Neural cell (in vitro differentiated cells): Measurements from ENCODE around the gene WDR37. TPM values are rescaled to one million over a fixed set of nuclear protein-coding genes. Genes with fewer than 3 reads are reported as not detected.

Experiments
- H2AFZ ChIP-seq: fragments of 200-600, 300-800 bp; sonication (generic), shearing (Covaris generic); 2 replicates; pipeline ENCODE4 v1.6.0; 2014; ENCODE audit warnings: low read depth, mild to moderate bottlenecking, antibody characterized with exemption, low read length, moderate library complexity
- H3F3A ChIP-seq: fragments of 200-600 bp; shearing (Covaris generic); 2 replicates; pipeline ENCODE4 v1.6.1; 2016; ENCODE audit warnings: mild to moderate bottlenecking, moderate library complexity, mixed read lengths, antibody characterized with exemption, low read length; ENCODE audit not compliant: insufficient read depth, poor library complexity, severe bottlenecking
- H3K27ac ChIP-seq: fragments of 200-600, 300-800 bp; sonication (generic), shearing (Covaris generic); 2 replicates; pipeline ENCODE4 v1.5.1; 2014; ENCODE audit warnings: mild to moderate bottlenecking, low read length, moderate library complexity
- H3K27me3 ChIP-seq: fragments of 300-800, 200-600 bp; sonication (generic), shearing (Covaris generic); 2 replicates; pipeline ENCODE4 v1.6.0; 2014; ENCODE audit warnings: mild to moderate bottlenecking, low read depth, low read length, moderate library complexity; ENCODE audit not compliant: insufficient read depth
- H3K36me3 ChIP-seq: fragments of 300-800, 200-600 bp; sonication (generic), shearing (Covaris generic); 2 replicates; pipeline ENCODE4 v1.5.1; 2014; ENCODE audit warnings: mild to moderate bottlenecking, antibody characterized with exemption, low read length, moderate library complexity; ENCODE audit not compliant: insufficient read depth
- H3K4me2 ChIP-seq: fragments of 300-800, 200-600 bp; sonication (generic), shearing (Covaris generic); 2 replicates; pipeline ENCODE4 v1.6.0; 2014; ENCODE audit warnings: mild to moderate bottlenecking, low read length
- H3K4me3 ChIP-seq: fragments of 300-800, 200-600 bp; sonication (generic), shearing (Covaris generic); 2 replicates; pipeline ENCODE4 v1.5.1; 2014; ENCODE audit warnings: mild to moderate bottlenecking, low read length, moderate library complexity
- H3K79me2 ChIP-seq: fragments of 200-600 bp; shearing (Covaris generic); replicated peaks from 2 replicates; pipeline ENCODE4 v1.6.0; 2014; ENCODE audit warnings: mild to moderate bottlenecking, low read length, moderate library complexity; ENCODE audit not compliant: insufficient read depth
- H3K9ac ChIP-seq: fragments of 300-800, 200-600 bp; sonication (generic), shearing (Covaris generic); 2 replicates; pipeline ENCODE4 v1.6.1; 2016; ENCODE audit warnings: mild to moderate bottlenecking, low read length, mixed read lengths
- H3K9me2 ChIP-seq: fragments of 200-600 bp; shearing (Covaris generic); 2 replicates; pipeline ENCODE4 v1.6.1; 2016; ENCODE audit warnings: mild to moderate bottlenecking, low read length, mixed read lengths; ENCODE audit not compliant: insufficient read depth
- H3K9me3 ChIP-seq: fragments of 200-600, 300-800 bp; sonication (generic), shearing (Covaris generic); 2 replicates; pipeline ENCODE4 v1.6.1; 2016; ENCODE audit warnings: mild to moderate bottlenecking, mixed run types, low read length, moderate library complexity, mixed read lengths
- H4K20me1 ChIP-seq: fragments of 200-600 bp; shearing (Covaris generic); 2 replicates; pipeline ENCODE4 v1.6.1; 2016; ENCODE audit warnings: mild to moderate bottlenecking, mixed run types; ENCODE audit not compliant: insufficient read depth
- EP300 ChIP-seq: fragments of 450-650 bp; conservative IDR thresholded peaks from 2 replicates; pipeline ENCODE4 v1.6.1; 2014; ENCODE audit warnings: antibody characterized with exemption, mild to moderate bottlenecking, moderate library complexity; ENCODE audit not compliant: poor library complexity, severe bottlenecking
- EZH2 ChIP-seq: fragments of 200-600, 300-800 bp; shearing (Covaris generic), sonication (generic); IDR thresholded peaks from 2 replicates; pipeline ENCODE4 v1.6.1; 2014; ENCODE audit warnings: antibody characterized with exemption, low read length, borderline replicate concordance, mild to moderate bottlenecking; ENCODE audit not compliant: insufficient read depth, poor library complexity, severe bottlenecking
- MXI1 ChIP-seq: fragments of 450-650 bp; conservative IDR thresholded peaks from 2 replicates; pipeline ENCODE4 v1.6.1; 2014; ENCODE audit warnings: antibody characterized with exemption, mild to moderate bottlenecking; ENCODE audit not compliant: poor library complexity, severe bottlenecking
- POLR2AphosphoS5 ChIP-seq: IDR thresholded peaks from 2 replicates; pipeline ENCODE4 v1.6.1; 2012
- RAD21 ChIP-seq: fragments of 450-650 bp; conservative IDR thresholded peaks from 2 replicates; pipeline ENCODE4 v1.6.1; 2014; ENCODE audit warnings: antibody characterized with exemption, mild to moderate bottlenecking, moderate library complexity
- SMC3 ChIP-seq: fragments of 450-650 bp; conservative IDR thresholded peaks from 2 replicates; pipeline ENCODE4 v1.6.1; 2014; ENCODE audit warnings: antibody characterized with exemption, mild to moderate bottlenecking, moderate library complexity; ENCODE audit not compliant: poor library complexity
- TAF1 ChIP-seq: IDR thresholded peaks from 2 replicates; pipeline ENCODE4 v1.6.1; 2012; ENCODE audit warnings: low read depth
- polyA plus RNA-seq: library from polyadenylated mRNA; depleted of rRNA; stranded (reverse); fragments of >200 nt; gene quantifications from 2 replicates; pipeline ENCODE4 v1.2.3, GENCODE V29; 2014
- TF ChIP-seq, protein P1 (sequence below): IDR thresholded peaks from 2 replicates; pipeline ENCODE4 v1.6.1; 2012; ENCODE audit warnings: borderline replicate concordance
- TF ChIP-seq, protein P2 (sequence below): fragments of 450-650 bp; IDR thresholded peaks from 2 replicates; pipeline ENCODE4 v1.5.1; 2014; ENCODE audit warnings: antibody characterized with exemption, mild to moderate bottlenecking, moderate library complexity; ENCODE audit not compliant: poor library complexity, severe bottlenecking

Gene WDR37
- polyA plus RNA-seq, 1 donor from 2014 or later, result 32.3 TPM

DNA sequence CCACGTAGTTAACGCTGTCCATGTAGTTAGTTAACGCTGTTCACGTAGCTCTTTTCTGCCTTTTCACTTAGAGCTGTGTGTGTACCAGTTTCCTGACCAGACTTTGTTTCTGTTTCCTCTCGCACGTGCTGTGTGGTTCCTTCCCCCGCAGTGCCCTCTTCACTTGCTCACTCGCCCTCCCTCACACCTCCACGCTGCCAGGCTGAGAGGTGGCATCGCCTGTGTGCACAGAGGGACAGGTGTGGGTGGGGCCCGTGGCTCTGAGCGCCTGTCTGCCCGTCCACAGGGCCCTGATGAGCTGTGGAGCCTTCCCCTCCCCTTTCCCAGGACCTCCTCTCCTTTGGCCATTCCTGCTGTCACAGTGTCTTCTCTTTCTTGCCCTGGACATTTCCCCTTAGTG, 30.6 kb downstream of the WDR37 start:
- H4K20me1 ChIP-seq, result no peaks in the 10 kb centered on the region
- TF ChIP-seq POLR2AphosphoS5, result no peak
- TF ChIP-seq, protein P1, sequence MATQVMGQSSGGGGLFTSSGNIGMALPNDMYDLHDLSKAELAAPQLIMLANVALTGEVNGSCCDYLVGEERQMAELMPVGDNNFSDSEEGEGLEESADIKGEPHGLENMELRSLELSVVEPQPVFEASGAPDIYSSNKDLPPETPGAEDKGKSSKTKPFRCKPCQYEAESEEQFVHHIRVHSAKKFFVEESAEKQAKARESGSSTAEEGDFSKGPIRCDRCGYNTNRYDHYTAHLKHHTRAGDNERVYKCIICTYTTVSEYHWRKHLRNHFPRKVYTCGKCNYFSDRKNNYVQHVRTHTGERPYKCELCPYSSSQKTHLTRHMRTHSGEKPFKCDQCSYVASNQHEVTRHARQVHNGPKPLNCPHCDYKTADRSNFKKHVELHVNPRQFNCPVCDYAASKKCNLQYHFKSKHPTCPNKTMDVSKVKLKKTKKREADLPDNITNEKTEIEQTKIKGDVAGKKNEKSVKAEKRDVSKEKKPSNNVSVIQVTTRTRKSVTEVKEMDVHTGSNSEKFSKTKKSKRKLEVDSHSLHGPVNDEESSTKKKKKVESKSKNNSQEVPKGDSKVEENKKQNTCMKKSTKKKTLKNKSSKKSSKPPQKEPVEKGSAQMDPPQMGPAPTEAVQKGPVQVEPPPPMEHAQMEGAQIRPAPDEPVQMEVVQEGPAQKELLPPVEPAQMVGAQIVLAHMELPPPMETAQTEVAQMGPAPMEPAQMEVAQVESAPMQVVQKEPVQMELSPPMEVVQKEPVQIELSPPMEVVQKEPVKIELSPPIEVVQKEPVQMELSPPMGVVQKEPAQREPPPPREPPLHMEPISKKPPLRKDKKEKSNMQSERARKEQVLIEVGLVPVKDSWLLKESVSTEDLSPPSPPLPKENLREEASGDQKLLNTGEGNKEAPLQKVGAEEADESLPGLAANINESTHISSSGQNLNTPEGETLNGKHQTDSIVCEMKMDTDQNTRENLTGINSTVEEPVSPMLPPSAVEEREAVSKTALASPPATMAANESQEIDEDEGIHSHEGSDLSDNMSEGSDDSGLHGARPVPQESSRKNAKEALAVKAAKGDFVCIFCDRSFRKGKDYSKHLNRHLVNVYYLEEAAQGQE, result no peak
- no peak for TF ChIP-seq SMC3
- TF ChIP-seq EZH2, result no peak
- no peak for TF ChIP-seq EP300
- no peak for TF ChIP-seq RAD21
- TF ChIP-seq, protein P2, sequence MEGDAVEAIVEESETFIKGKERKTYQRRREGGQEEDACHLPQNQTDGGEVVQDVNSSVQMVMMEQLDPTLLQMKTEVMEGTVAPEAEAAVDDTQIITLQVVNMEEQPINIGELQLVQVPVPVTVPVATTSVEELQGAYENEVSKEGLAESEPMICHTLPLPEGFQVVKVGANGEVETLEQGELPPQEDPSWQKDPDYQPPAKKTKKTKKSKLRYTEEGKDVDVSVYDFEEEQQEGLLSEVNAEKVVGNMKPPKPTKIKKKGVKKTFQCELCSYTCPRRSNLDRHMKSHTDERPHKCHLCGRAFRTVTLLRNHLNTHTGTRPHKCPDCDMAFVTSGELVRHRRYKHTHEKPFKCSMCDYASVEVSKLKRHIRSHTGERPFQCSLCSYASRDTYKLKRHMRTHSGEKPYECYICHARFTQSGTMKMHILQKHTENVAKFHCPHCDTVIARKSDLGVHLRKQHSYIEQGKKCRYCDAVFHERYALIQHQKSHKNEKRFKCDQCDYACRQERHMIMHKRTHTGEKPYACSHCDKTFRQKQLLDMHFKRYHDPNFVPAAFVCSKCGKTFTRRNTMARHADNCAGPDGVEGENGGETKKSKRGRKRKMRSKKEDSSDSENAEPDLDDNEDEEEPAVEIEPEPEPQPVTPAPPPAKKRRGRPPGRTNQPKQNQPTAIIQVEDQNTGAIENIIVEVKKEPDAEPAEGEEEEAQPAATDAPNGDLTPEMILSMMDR, result no peak
- TF ChIP-seq MXI1, result no peak
- TF ChIP-seq TAF1, result no peak
- H2AFZ ChIP-seq, result no peak overlapping the region
- no peak overlapping the region for H3K9ac ChIP-seq
- no peaks in the 10 kb centered on the region for H3K9me2 ChIP-seq
- H3F3A ChIP-seq, result no peaks in the 10 kb centered on the region
- H3K4me3 ChIP-seq, result no peak overlapping the region
- H3K4me2 ChIP-seq, result no peak overlapping the region
- peaks cover 3% of the 10 kb centered on the region for H3K36me3 ChIP-seq
- no peaks in the 10 kb centered on the region for H3K9me3 ChIP-seq
- H3K79me2 ChIP-seq, result no peaks in the 10 kb centered on the region
- no peaks in the 10 kb centered on the region for H3K27me3 ChIP-seq
- H3K27ac ChIP-seq, result no peak overlapping the region

DNA sequence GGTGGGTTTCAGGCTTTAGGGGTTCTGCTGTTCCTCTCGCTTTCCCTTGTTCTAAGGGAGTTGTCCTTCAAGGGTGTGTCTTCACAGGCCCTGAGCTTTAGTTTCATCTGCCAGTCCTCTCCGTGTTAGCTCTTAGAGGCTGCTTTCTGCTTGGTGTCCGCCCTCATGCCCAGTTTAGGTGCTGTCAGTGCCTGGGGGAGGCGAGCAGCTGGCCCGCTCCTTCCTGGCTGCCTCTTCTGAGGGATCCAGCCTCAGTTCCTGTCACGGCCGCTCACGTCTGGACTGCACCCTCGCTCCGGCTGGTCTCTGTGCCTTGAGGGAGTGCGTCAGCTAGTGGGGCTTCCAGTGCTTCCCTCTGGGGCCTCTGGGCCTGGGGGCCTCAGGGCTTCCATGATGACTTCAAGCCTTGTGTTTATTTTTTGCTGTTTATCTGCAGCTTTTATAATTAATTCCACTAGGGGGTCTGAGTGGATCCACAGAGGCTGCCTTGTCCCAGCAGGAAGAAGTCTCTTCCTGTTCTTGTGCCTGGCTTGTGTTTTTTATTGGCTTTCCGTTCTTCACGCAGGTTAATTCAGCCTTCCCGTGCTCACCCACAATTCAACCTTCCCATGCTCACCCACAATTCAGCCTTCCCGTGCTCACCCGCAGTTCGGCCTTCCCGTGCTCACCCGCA, 33.0 kb downstream of the WDR37 start:
- Histone ChIP-seq H3F3A (no peaks in the 10 kb centered on the region), H3K9ac (no peak overlapping the region), H2AFZ (no peak overlapping the region), H4K20me1 (no peaks in the 10 kb centered on the region), H3K9me2 (no peaks in the 10 kb centered on the region), H3K27me3 (no peaks in the 10 kb centered on the region), H3K79me2 (no peaks in the 10 kb centered on the region), H3K4me3 (no peak overlapping the region), H3K4me2 (no peak overlapping the region), H3K27ac (no peak overlapping the region), H3K36me3 (no peaks in the 10 kb centered on the region), H3K9me3 (no peaks in the 10 kb centered on the region)
- TF ChIP-seq, protein P2, result no peak
- TF ChIP-seq RAD21, result no peak
